IMR-90 (cell line): Measurements from ENCODE around the gene FRAS1.

Experiments
- BHLHE40 ChIP-seq: fragments of 150-350 bp; IDR thresholded peaks from 2 replicates; pipeline ENCODE4 v1.6.1; 2016; ENCODE audit warnings: mild to moderate bottlenecking, low read depth, low read length
- CTCF ChIP-seq: conservative IDR thresholded peaks from 2 replicates; pipeline ENCODE4 v1.5.1; 2012; ENCODE audit warnings: mild to moderate bottlenecking, low read depth, low read length, improper control_type of control experiment
- FOS ChIP-seq: fragments of 150-350 bp; IDR thresholded peaks from 2 replicates; pipeline ENCODE4 v1.6.1; 2016; ENCODE audit warnings: low read depth, low read length
- MAFK ChIP-seq: IDR thresholded peaks from 2 replicates; pipeline ENCODE4 v1.6.1; 2012; ENCODE audit warnings: low read depth, low read length, improper control_type of control experiment
- NFE2L2 ChIP-seq: fragments of 150-350 bp; IDR thresholded peaks from 2 replicates; pipeline ENCODE4 v1.6.1; 2016; ENCODE audit warnings: low read depth, mild to moderate bottlenecking, low read length
- POLR2A ChIP-seq: IDR thresholded peaks from 2 replicates; pipeline ENCODE4 v1.6.1; 2012; ENCODE audit warnings: mild to moderate bottlenecking, low read depth, low read length
- RAD21 ChIP-seq: IDR thresholded peaks from 2 replicates; pipeline ENCODE4 v1.6.1; 2012; ENCODE audit warnings: low read length, improper control_type of control experiment
- SMC3 ChIP-seq: fragments of 150-350 bp; IDR thresholded peaks from 2 replicates; pipeline ENCODE4 v1.6.1; 2016; ENCODE audit warnings: low read depth, mild to moderate bottlenecking, antibody characterized with exemption, low read length, moderate library complexity

GRCh38 chr4:78386679-78387078 is 329.6 kb downstream of the FRAS1 start:
- TF ChIP-seq BHLHE40 (no peak), CTCF (no peak), FOS (no peak), RAD21 (no peak), SMC3 (no peak), MAFK (no peak), NFE2L2 (no peak), POLR2A (no peak)
